ENCODE measurements around the gene MLPH. TPM values are rescaled to one million over a fixed set of nuclear protein-coding genes. Genes with fewer than 3 reads are reported as not detected.

The MLPH gene
- total RNA-seq, 1 donor from 2014 or later = 14.8 TPM

DNA sequence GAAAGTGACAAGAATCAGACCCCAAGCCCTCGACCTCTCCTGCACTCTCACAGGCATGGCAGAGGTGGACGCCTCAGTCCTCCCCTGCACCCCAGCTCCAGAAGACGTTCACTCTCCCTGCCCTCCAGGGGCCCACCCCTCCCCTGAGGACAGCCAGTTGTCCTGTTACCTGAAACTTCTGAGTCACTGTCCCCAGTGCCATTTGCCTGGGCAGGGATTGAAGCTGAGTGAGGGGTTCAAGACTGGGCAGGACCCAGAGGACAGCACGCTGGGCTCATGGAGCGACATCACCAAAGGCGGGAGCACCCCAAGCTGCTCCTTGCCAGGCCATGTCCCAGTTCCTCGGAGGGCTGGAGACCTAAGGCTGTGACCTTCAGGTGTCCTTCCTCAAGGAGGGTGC, 38.9 kb upstream of the MLPH start:
- DNase-seq (ENCODE audit: extremely low spot score, unreplicated experiment) = no peak
- H3K4me3 Mint-ChIP-seq = no peak overlapping the region
- peaks cover 34% of the 10 kb centered on the region for H3K4me1 Mint-ChIP-seq (ENCODE audit: unreplicated experiment)
- H3K27ac Mint-ChIP-seq = no peak overlapping the region
- H3K9me3 Mint-ChIP-seq = peaks cover 4% of the 10 kb centered on the region
- TF ChIP-seq, protein P1, sequence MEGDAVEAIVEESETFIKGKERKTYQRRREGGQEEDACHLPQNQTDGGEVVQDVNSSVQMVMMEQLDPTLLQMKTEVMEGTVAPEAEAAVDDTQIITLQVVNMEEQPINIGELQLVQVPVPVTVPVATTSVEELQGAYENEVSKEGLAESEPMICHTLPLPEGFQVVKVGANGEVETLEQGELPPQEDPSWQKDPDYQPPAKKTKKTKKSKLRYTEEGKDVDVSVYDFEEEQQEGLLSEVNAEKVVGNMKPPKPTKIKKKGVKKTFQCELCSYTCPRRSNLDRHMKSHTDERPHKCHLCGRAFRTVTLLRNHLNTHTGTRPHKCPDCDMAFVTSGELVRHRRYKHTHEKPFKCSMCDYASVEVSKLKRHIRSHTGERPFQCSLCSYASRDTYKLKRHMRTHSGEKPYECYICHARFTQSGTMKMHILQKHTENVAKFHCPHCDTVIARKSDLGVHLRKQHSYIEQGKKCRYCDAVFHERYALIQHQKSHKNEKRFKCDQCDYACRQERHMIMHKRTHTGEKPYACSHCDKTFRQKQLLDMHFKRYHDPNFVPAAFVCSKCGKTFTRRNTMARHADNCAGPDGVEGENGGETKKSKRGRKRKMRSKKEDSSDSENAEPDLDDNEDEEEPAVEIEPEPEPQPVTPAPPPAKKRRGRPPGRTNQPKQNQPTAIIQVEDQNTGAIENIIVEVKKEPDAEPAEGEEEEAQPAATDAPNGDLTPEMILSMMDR (conservative IDR thresholded peaks at IDR 0.05) = no peak
- no peaks in the 10 kb centered on the region for H3K36me3 Mint-ChIP-seq
- H3K27me3 Mint-ChIP-seq = peaks cover 20% of the 10 kb centered on the region

- DNase-seq (ENCODE audit: extremely low spot score, unreplicated experiment) = no peak
- TF ChIP-seq, protein P1 (conservative IDR thresholded peaks at IDR 0.05) = no peak
- Mint-ChIP-seq H3K4me3 (no peak overlapping the region), H3K4me1 (ENCODE audit: unreplicated experiment) (peaks cover 34% of the 10 kb centered on the region), H3K9me3 (peaks cover 4% of the 10 kb centered on the region), H3K27me3 (peaks cover 23% of the 10 kb centered on the region), H3K36me3 (no peaks in the 10 kb centered on the region), H3K27ac (no peak overlapping the region)
Measured at GRCh38 chr2:237448626-237449025, 38.4 kb upstream of the MLPH start.

DNA sequence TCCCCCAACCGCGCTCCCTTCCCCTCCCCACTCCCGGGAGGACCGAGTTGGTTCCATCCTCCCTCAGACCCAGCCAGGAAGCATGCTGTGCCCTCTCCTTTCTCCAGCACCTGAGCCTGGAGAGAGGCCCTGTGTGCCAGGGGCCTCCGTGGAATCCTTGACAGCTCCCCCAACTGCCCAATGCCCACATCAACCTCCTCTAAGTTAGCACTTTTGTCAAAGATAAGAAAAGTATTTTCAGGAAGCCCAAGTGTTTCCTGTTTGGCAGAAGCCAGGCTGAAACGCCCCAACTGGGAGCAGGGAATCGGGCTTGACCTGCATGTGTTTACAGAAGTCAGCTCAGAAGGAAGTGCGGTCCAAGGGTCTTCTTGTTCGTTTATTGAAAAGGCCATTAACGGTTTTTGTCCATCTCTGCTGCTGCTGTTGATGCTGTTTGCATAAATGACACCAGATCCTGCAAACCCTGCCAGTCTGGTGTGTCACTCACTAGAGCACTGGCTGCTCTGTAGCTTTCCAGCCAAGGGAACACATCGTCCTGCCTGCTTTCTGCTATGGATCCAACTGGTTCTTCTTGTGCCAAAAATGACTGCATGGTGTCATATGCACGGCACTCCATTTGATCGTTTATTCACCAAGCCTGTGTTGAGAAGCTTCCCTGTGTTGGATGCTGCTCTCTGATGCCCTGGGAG, 37.7 kb upstream of the MLPH start:
- Mint-ChIP-seq H3K36me3 (no peaks in the 10 kb centered on the region), H3K9me3 (peaks cover 4% of the 10 kb centered on the region), H3K4me3 (no peak overlapping the region), H3K4me1 (ENCODE audit: unreplicated experiment) (peaks cover 30% of the 10 kb centered on the region), H3K27me3 (peaks cover 23% of the 10 kb centered on the region), H3K27ac (no peak overlapping the region)
- TF ChIP-seq, protein P1 (conservative IDR thresholded peaks at IDR 0.05) = no peak
- no peak for DNase-seq (ENCODE audit: extremely low spot score, unreplicated experiment)

DNA sequence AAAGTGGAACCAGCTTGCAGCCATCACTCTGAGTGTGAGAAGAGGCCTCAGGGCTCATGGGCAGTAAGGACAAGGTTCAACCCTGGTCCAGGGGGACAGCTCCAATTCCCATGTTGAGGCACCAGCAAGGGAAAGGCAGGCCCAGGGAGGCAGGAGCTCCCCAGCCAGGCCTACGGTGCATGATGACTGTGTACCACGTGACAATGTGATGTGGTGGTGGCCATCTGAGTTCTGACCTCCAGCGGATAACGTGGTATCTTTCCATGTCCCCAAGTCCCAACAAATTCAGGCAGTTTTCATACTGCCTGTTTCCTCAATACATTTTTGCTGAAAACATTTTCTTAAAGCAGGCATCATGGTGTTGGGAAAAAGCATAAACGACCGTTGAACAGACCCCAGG, 36.9 kb upstream of the MLPH start:
- TF ChIP-seq, protein P1 (conservative IDR thresholded peaks at IDR 0.05) = no peak
- Mint-ChIP-seq H3K27ac (no peak overlapping the region), H3K27me3 (peaks cover 22% of the 10 kb centered on the region), H3K4me3 (no peak overlapping the region), H3K4me1 (ENCODE audit: unreplicated experiment) (peaks cover 30% of the 10 kb centered on the region), H3K36me3 (no peaks in the 10 kb centered on the region), H3K9me3 (peaks cover 4% of the 10 kb centered on the region)
- DNase-seq (ENCODE audit: extremely low spot score, unreplicated experiment) = no peak

- TF ChIP-seq, protein P1 (conservative IDR thresholded peaks at IDR 0.05) = no peak
- H3K27ac Mint-ChIP-seq = no peak overlapping the region
- no peak overlapping the region for H3K4me3 Mint-ChIP-seq
- H3K36me3 Mint-ChIP-seq = no peaks in the 10 kb centered on the region
- peaks cover 23% of the 10 kb centered on the region for H3K27me3 Mint-ChIP-seq
- DNase-seq (ENCODE audit: extremely low spot score, unreplicated experiment) = no peak
- H3K4me1 Mint-ChIP-seq (ENCODE audit: unreplicated experiment) = peaks cover 30% of the 10 kb centered on the region
- H3K9me3 Mint-ChIP-seq = peaks cover 4% of the 10 kb centered on the region
Measured at GRCh38 chr2:237450583-237450982, 36.5 kb upstream of the MLPH start.
